Activated naive CD4-positive, alpha-beta T cell (primary cell): ENCODE data around the gene ARID5B.

Source experiments
- DNase-seq, 4 experiments: peaks; one replicate each; lab custom pipeline; 2025; lab: John Stamatoyannopoulos, UW

Gene ARID5B

GRCh38 chr10:62098278-62099121 lies 197.0 kb downstream of the ARID5B start:
- no peak for DNase-seq

- DNase-seq, result no peak
Measured at GRCh38 chr10:62099299-62099698, 197.8 kb downstream of the ARID5B start.

GRCh38 chr10:62103857-62104256 lies 202.4 kb downstream of the ARID5B start:
- DNase-seq, result no peak

GRCh38 chr10:62106929-62107519 lies 205.5 kb downstream of the ARID5B start:
- DNase-seq, result no peak

GRCh38 chr10:62108759-62109586 lies 207.5 kb downstream of the ARID5B start:
- DNase-seq, result no peak

- no peak for DNase-seq
Measured at GRCh38 chr10:62109587-62110293, 208.2 kb downstream of the ARID5B start.

- no peak for DNase-seq
Measured at GRCh38 chr10:62112300-62112699, 210.8 kb downstream of the ARID5B start.

- no peak for DNase-seq
Measured at GRCh38 chr10:62112963-62113362, 211.5 kb downstream of the ARID5B start.

GRCh38 chr10:62113680-62114079 lies 212.2 kb downstream of the ARID5B start:
- no peak for DNase-seq

- no peak for DNase-seq
Measured at GRCh38 chr10:62115321-62115720, 213.8 kb downstream of the ARID5B start.

GRCh38 chr10:62115842-62116241 lies 214.3 kb downstream of the ARID5B start:
- no peak for DNase-seq

- no peak for DNase-seq
Measured at GRCh38 chr10:62116896-62117295, 215.4 kb downstream of the ARID5B start.

GRCh38 chr10:62121187-62121530 lies 219.7 kb downstream of the ARID5B start:
- no peak for DNase-seq

- DNase-seq, result no peak
Measured at GRCh38 chr10:62127975-62128374, 226.5 kb downstream of the ARID5B start.

GRCh38 chr10:62130948-62131347 lies 229.4 kb downstream of the ARID5B start:
- no peak for DNase-seq

GRCh38 chr10:62131724-62132123 lies 230.2 kb downstream of the ARID5B start:
- no peak for DNase-seq

- DNase-seq, result no peak
Measured at GRCh38 chr10:62133618-62134017, 232.1 kb downstream of the ARID5B start.

- DNase-seq, result no peak
Measured at GRCh38 chr10:62136931-62137330, 235.4 kb downstream of the ARID5B start.
